B cell (primary cell): ENCODE results near the gene TRAPPC2. TPM values are rescaled to one million over a fixed set of nuclear protein-coding genes. Genes with fewer than 3 reads are reported as not detected.
A peak's percentile ranks its signal among the peaks of the same experiment; 100 is the strongest.

Experiments used
- ATAC-seq: fragments of 200-7000 bp; cut with Tn5 transposase; one replicate; pipeline ENCODE4 v1.10.0; 2021; ENCODE audit warnings: low read depth, mild to moderate bottlenecking, moderate number of reproducible peaks, moderate library complexity
- CTCF ChIA-PET: fragments of 350-600 bp; sonication (Branson Sonifier 250); formaldehyde crosslinking; loops from one replicate; lab custom pipeline; 2021; ENCODE audit warnings: antibody characterized with exemption, inconsistent platforms; lab: Charles Lee
- POLR2A ChIA-PET: fragments of 350-600 bp; sonication (Branson Sonifier 250); formaldehyde crosslinking; loops from one replicate; lab custom pipeline; 2021; ENCODE audit warnings: antibody characterized with exemption; lab: Charles Lee
- DNase-seq: peaks from one replicate; pipeline ENCODE4 v3.0.0; 2013
- H2AFZ ChIP-seq: 2 replicates; pipeline ENCODE4 v1.6.1; 2012; ENCODE audit warnings: mild to moderate bottlenecking, low read depth, low read length; ENCODE audit not compliant: insufficient read depth, poor library complexity, severe bottlenecking
- H3K27ac ChIP-seq, 2 donors: 1 replicate in 1 of 2; 2 replicates in 1 of 2; pipeline ENCODE4 v1.5.1; 2012 to 2013; ENCODE audit warnings: low read length in 2 of 2, mild to moderate bottlenecking in 2 of 2, moderate library complexity in 1 of 2
- H3K27me3 ChIP-seq, 4 experiments: fragments of 200-600 bp in 1 of 4; sonication (generic) in 1 of 4; replicated peaks in 1 of 4; 1 replicate in 2 of 4; 2 replicates in 2 of 4; pipeline versions ENCODE4 v1.6.1 to v1.7.0; 2013 to 2016; ENCODE audit warnings: low read length in 3 of 4, mild to moderate bottlenecking in 2 of 4, mixed read lengths in 1 of 4, moderate library complexity in 1 of 4; ENCODE audit not compliant: insufficient read depth in 4 of 4, control insufficient read depth in 3 of 4; ENCODE audit errors: control extremely low read depth in 1 of 4
- H3K36me3 ChIP-seq, 2 experiments: replicated peaks in 1 of 2; 1 replicate in 1 of 2; 2 replicates in 1 of 2; pipeline versions ENCODE4 v1.6.1 to v1.7.1; 2013; ENCODE audit warnings: low read length in 1 of 2; ENCODE audit not compliant: insufficient read depth in 2 of 2, control insufficient read depth in 1 of 2; ENCODE audit errors: control extremely low read depth in 1 of 2, extremely low read depth in 1 of 2
- H3K4me1 ChIP-seq, 2 donors: fragments of 200-600 bp in 1 of 2; sonication (generic) in 1 of 2; 1 replicate in 1 of 2; 2 replicates in 1 of 2; pipeline versions ENCODE4 v1.5.1 to v1.6.1; 2013 to 2017; ENCODE audit warnings: low read length in 2 of 2; ENCODE audit not compliant: control insufficient read depth in 2 of 2, insufficient read depth in 2 of 2
- H3K4me2 ChIP-seq: replicated peaks from 2 replicates; pipeline ENCODE3; 2012; ENCODE audit warnings: mild to moderate bottlenecking, low read depth, low read length; ENCODE audit not compliant: poor library complexity, severe bottlenecking
- H3K4me3 ChIP-seq, 5 experiments: fragments of 200-600 bp in 1 of 5; sonication (generic) in 1 of 5; 1 replicate in 3 of 5; 2 replicates in 2 of 5; pipeline versions ENCODE4 v1.5.1 to v1.7.0; 2011 to 2016; ENCODE audit warnings: low read length in 4 of 5, mild to moderate bottlenecking in 4 of 5, low read depth in 2 of 5, control low read depth in 1 of 5, moderate library complexity in 1 of 5; ENCODE audit not compliant: insufficient read depth in 1 of 5; ENCODE audit errors: control extremely low read depth in 1 of 5, extremely low read depth in 1 of 5
- H3K79me2 ChIP-seq: fragments of 200-600 bp; sonication (generic); one replicate; pipeline ENCODE4 v1.6.0; 2016; ENCODE audit warnings: low read length; ENCODE audit not compliant: control insufficient read depth, insufficient read depth
- H3K9ac ChIP-seq: fragments of 200-600 bp; sonication (generic); 2 replicates; pipeline ENCODE4 v1.6.1; 2017; ENCODE audit warnings: mild to moderate bottlenecking, low read length, moderate library complexity
- H3K9me3 ChIP-seq, 3 donors: one replicate each; pipeline versions ENCODE4 v1.6.1 to v1.7.1; 2013; ENCODE audit warnings: low read length in 2 of 3; ENCODE audit not compliant: control insufficient read depth in 2 of 3, insufficient read depth in 1 of 3; ENCODE audit errors: control extremely low read depth in 1 of 3
- H4K20me1 ChIP-seq: 2 replicates; pipeline ENCODE4 v1.6.0; 2012; ENCODE audit warnings: mild to moderate bottlenecking, low read length; ENCODE audit not compliant: insufficient read depth, control insufficient read depth, poor library complexity, severe bottlenecking
- H3K27ac Mint-ChIP-seq: one replicate; pipeline ENCODE4 v1.8.0; 2021; ENCODE audit warnings: mixed read lengths
- H3K27me3 Mint-ChIP-seq: one replicate; pipeline ENCODE4 v1.8.0; 2021; ENCODE audit warnings: mixed read lengths
- H3K4me1 Mint-ChIP-seq: one replicate; pipeline ENCODE4 v1.8.0; 2021; ENCODE audit warnings: mixed read lengths
- H3K4me3 Mint-ChIP-seq: one replicate; pipeline ENCODE4 v1.8.0; 2021; ENCODE audit warnings: mixed read lengths
- H3K9me3 Mint-ChIP-seq: one replicate; pipeline ENCODE4 v1.8.0; 2022; ENCODE audit warnings: mixed read lengths; ENCODE audit not compliant: insufficient read depth
- EZH2 ChIP-seq: IDR thresholded peaks from 2 replicates; pipeline ENCODE4 v1.6.1; 2012; ENCODE audit warnings: borderline replicate concordance, low read depth, mild to moderate bottlenecking, moderate library complexity, low read length; ENCODE audit not compliant: insufficient read depth, poor library complexity, severe bottlenecking
- intact Hi-C: fragments of 100-400 bp; cut with micrococcal nuclease; formaldehyde crosslinking; loops from one replicate; pipeline ENCODE4 v1.10.0; 2022
- polyA plus RNA-seq: library from polyadenylated mRNA; depleted of rRNA; stranded (reverse); fragments of >200 nt; gene quantifications from 2 replicates; pipeline ENCODE4 v1.2.3, GENCODE V29; 2012
- total RNA-seq, 2 donors: library from RNA; stranded (reverse); fragments of 120-200 nt in 1 of 2; gene quantifications; 1 replicate in 1 of 2; 2 replicates in 1 of 2; pipeline versions ENCODE4 v1.2.3 to v1.2.4, GENCODE V29; 2013 to 2022
- TF ChIP-seq, protein P1 (sequence below): fragments of 200-600 bp; IDR thresholded peaks from one replicate; pipeline ENCODE4 v1.8.0; 2022; ENCODE audit warnings: antibody characterized with exemption, mild to moderate bottlenecking

TRAPPC2 gene
- total and polyA plus RNA-seq, 2 donors (not counting 1 experiment from before 2014, with no cell fraction given), result 27.0 to 28.0 TPM

DNA sequence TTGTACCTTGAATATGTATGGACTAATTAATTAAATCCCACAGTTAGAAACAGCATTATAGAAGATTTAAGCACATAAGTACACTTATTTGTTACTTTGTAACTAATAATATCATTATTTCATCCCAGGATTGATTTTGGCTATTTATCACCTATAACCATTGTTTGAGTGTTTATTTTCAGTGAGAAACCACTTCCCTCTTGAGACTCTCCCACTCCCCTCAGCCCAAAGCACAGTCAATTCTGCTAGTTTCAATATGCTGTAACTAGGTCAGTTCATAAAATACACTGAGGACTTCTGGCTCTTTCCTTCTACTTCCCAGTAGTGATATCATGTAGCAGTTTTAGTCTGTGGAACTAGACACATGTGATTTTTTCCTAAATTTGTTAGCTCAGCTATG, 16.4 kb upstream of the TRAPPC2 start:
- Histone ChIP-seq H3K9me3 (no peaks in the 10 kb centered on the region), H3K79me2 (peaks cover 8% of the 10 kb centered on the region), H3K4me1 (peaks cover 37% of the 10 kb centered on the region in 2 donors), H3K4me2 (peak overlapping the region; percentile 16), H3K9ac (no peak overlapping the region), H3K27ac (peak overlapping the region; percentile 6 to 27), H3K36me3 (peaks cover 0 to 40% of the 10 kb centered on the region in 2 experiments), H2AFZ (no peak overlapping the region), H4K20me1 (no peaks in the 10 kb centered on the region), H3K4me3 (no peak overlapping the region), H3K27me3 (no peaks in the 10 kb centered on the region)
- Mint-ChIP-seq H3K9me3 (no peaks in the 10 kb centered on the region), H3K4me1 (peaks cover 48% of the 10 kb centered on the region), H3K27ac (peak overlapping the region; percentile 21), H3K27me3 (no peaks in the 10 kb centered on the region), H3K4me3 (no peak overlapping the region)
- ATAC-seq (no peak), DNase-seq (no peak)
- TF ChIP-seq EZH2, result no peak
- TF ChIP-seq, protein P1, sequence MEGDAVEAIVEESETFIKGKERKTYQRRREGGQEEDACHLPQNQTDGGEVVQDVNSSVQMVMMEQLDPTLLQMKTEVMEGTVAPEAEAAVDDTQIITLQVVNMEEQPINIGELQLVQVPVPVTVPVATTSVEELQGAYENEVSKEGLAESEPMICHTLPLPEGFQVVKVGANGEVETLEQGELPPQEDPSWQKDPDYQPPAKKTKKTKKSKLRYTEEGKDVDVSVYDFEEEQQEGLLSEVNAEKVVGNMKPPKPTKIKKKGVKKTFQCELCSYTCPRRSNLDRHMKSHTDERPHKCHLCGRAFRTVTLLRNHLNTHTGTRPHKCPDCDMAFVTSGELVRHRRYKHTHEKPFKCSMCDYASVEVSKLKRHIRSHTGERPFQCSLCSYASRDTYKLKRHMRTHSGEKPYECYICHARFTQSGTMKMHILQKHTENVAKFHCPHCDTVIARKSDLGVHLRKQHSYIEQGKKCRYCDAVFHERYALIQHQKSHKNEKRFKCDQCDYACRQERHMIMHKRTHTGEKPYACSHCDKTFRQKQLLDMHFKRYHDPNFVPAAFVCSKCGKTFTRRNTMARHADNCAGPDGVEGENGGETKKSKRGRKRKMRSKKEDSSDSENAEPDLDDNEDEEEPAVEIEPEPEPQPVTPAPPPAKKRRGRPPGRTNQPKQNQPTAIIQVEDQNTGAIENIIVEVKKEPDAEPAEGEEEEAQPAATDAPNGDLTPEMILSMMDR, result no peak
- CTCF ChIA-PET, result interaction anchor here (1.0 to 3.4 kb wide), 10 partner anchors 8 to 281 kb away, joined by 3 to 15 read pairs (median 4); partner anchors contain the start of genes GEMIN8, OFD1 and TRAPPC2
- POLR2A ChIA-PET, result interaction anchor here (0.6 to 1.0 kb wide), 2 partner anchors 12 to 17 kb away, joined by 3 to 4 read pairs; partner anchors contain the start of genes OFD1 and TRAPPC2
- intact Hi-C loops, result loop anchor here (1.0 kb wide), 4 partner anchors 7 to 281 kb away; no protein-coding TSS in a partner anchor

DNA sequence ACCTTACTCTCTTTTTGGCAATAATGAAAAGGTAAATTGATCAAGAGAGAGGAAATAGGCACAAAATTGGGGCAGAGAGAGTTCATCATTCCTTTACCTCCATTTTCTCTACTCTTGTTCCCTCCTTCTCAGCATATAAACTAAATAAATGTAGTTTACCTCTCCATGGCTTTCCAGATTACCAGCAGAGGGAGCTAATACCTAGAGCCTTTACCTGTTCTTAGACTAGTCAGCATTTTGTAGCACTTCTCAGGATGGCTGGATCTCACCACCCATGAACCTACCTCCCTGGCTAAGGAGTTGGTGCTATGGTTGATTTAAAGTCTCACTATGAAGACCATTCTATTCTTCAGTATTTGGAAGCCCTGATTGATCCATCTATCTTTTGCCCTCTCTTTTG, 15.8 kb upstream of the TRAPPC2 start:
- Histone ChIP-seq H3K9ac (no peak overlapping the region), H3K36me3 (peaks cover 0 to 45% of the 10 kb centered on the region in 2 experiments), H3K9me3 (no peaks in the 10 kb centered on the region), H3K79me2 (peaks cover 8% of the 10 kb centered on the region), H3K4me3 (no peak overlapping the region), H4K20me1 (no peaks in the 10 kb centered on the region), H3K4me1 (peaks cover 31 to 32% of the 10 kb centered on the region in 2 donors), H3K27ac (peak overlapping the region in 1 of 2 donors; percentile 27), H3K4me2 (no peak overlapping the region), H3K27me3 (no peaks in the 10 kb centered on the region), H2AFZ (no peak overlapping the region)
- peak; percentile 28 for ATAC-seq
- ChIA-PET CTCF (interaction anchor here (1.0 to 3.4 kb wide), 10 partner anchors 9 to 282 kb away, joined by 3 to 10 read pairs (median 5); partner anchors contain the start of genes GEMIN8, OFD1 and TRAPPC2), POLR2A (no interaction called here)
- TF ChIP-seq, protein P1, result peak; percentile 48
- no peak for TF ChIP-seq EZH2
- intact Hi-C loops, result loop anchor here (1.0 kb wide), 4 partner anchors 8 to 282 kb away; no protein-coding TSS in a partner anchor
- Mint-ChIP-seq H3K9me3 (no peaks in the 10 kb centered on the region), H3K4me3 (no peak overlapping the region), H3K27ac (peak overlapping the region; percentile 41), H3K4me1 (peaks cover 44% of the 10 kb centered on the region), H3K27me3 (no peaks in the 10 kb centered on the region)
- DNase-seq, result peak; percentile 55
